ENCODE data around the gene NEDD4. TPM values are rescaled to one million over a fixed set of nuclear protein-coding genes. Genes with fewer than 3 reads are reported as not detected.
"Not testable (repeated sequence)": the region's sequence is repeated elsewhere in the genome, so short reads cannot be mapped to it uniquely, and the experiment has no call there.

NEDD4 gene
- total RNA-seq, 1 donor from 2014 or later: 15.6 TPM

GRCh38 chr15:55846116-55846707 is 147.2 kb downstream of the NEDD4 start:
- H3K4me3 ChIP-seq (ENCODE audit: low read depth, low read length): no peak overlapping the region
- peak; percentile 36 for DNase-seq (ENCODE audit: low read depth)
- TF ChIP-seq CTCF (conservative IDR thresholded peaks at IDR 0.05; ENCODE audit: low read depth, low read length): peak; percentile 93

GRCh38 chr15:55842897-55843296 is 150.5 kb downstream of the NEDD4 start:
- not testable (repeated sequence) for H3K4me3 ChIP-seq (ENCODE audit: low read depth, low read length); DNase-seq (ENCODE audit: low read depth)

- DNase-seq (ENCODE audit: low read depth): no peak
- no peak overlapping the region for H3K4me3 ChIP-seq (ENCODE audit: low read depth, low read length)
- TF ChIP-seq CTCF (conservative IDR thresholded peaks at IDR 0.05; ENCODE audit: low read depth, low read length): no peak
Observed at GRCh38 chr15:55835866-55836265, 157.5 kb downstream of the NEDD4 start.

- no peak for DNase-seq (ENCODE audit: low read depth)
- H3K4me3 ChIP-seq (ENCODE audit: low read depth, low read length): no peak overlapping the region
- no peak for TF ChIP-seq CTCF (conservative IDR thresholded peaks at IDR 0.05; ENCODE audit: low read depth, low read length)
Observed at GRCh38 chr15:55834331-55834730, 159.1 kb downstream of the NEDD4 start.

- DNase-seq (ENCODE audit: low read depth): no peak
- no peak for TF ChIP-seq CTCF (conservative IDR thresholded peaks at IDR 0.05; ENCODE audit: low read depth, low read length)
- H3K4me3 ChIP-seq (ENCODE audit: low read depth, low read length): no peak overlapping the region
Observed at GRCh38 chr15:55829826-55830225, 163.6 kb downstream of the NEDD4 start.

GRCh38 chr15:55827955-55828354 is 165.5 kb downstream of the NEDD4 start:
- H3K4me3 ChIP-seq (ENCODE audit: low read depth, low read length): no peak overlapping the region
- no peak for TF ChIP-seq CTCF (conservative IDR thresholded peaks at IDR 0.05; ENCODE audit: low read depth, low read length)
- DNase-seq (ENCODE audit: low read depth): no peak

GRCh38 chr15:55827204-55827603 is 166.2 kb downstream of the NEDD4 start:
- no peak overlapping the region for H3K4me3 ChIP-seq (ENCODE audit: low read depth, low read length)
- no peak for TF ChIP-seq CTCF (conservative IDR thresholded peaks at IDR 0.05; ENCODE audit: low read depth, low read length)
- no peak for DNase-seq (ENCODE audit: low read depth)

Measured in epithelial cell of proximal tubule (primary cell).